ENCODE results near the gene KPNA5.

DNA sequence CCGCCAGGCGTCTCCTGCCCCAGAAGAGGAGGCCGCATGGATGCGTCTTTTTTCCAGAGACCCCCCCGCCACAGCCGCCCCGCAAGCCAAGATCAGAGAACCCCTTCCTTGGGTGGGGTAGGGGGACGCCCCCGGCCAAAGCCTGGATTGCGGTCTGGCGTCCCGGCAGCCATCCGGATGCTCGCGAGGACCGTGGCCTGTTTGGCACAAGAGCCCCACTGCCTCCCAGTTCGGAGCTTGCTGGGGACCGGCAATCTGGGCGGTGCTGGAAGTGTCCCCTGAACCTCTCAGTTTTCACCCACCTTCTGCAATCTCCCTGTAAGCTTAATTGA is 83.6 kb downstream of the KPNA5 start:
- TF ChIP-seq, protein P1, sequence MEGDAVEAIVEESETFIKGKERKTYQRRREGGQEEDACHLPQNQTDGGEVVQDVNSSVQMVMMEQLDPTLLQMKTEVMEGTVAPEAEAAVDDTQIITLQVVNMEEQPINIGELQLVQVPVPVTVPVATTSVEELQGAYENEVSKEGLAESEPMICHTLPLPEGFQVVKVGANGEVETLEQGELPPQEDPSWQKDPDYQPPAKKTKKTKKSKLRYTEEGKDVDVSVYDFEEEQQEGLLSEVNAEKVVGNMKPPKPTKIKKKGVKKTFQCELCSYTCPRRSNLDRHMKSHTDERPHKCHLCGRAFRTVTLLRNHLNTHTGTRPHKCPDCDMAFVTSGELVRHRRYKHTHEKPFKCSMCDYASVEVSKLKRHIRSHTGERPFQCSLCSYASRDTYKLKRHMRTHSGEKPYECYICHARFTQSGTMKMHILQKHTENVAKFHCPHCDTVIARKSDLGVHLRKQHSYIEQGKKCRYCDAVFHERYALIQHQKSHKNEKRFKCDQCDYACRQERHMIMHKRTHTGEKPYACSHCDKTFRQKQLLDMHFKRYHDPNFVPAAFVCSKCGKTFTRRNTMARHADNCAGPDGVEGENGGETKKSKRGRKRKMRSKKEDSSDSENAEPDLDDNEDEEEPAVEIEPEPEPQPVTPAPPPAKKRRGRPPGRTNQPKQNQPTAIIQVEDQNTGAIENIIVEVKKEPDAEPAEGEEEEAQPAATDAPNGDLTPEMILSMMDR (IDR thresholded peaks at IDR 0.05) = no peak
- TF ChIP-seq POLR2A (IDR thresholded peaks at IDR 0.05) (no peak), EP300 (IDR thresholded peaks at IDR 0.05) (no peak)
